WI38 (cell line): ENCODE measurements around the gene PROB1.

ENCODE experiments used
- H3K4me3 ChIP-seq: 2 replicates; pipeline ENCODE4 v1.5.1; 2011; ENCODE audit warnings: low read depth, mild to moderate bottlenecking, control low read depth, low read length
- TF ChIP-seq, protein P1 (sequence below): IDR thresholded peaks from 2 replicates; pipeline ENCODE4 v1.5.1; 2012; ENCODE audit warnings: low read depth, mild to moderate bottlenecking, control low read depth, low read length

The PROB1 gene

DNA sequence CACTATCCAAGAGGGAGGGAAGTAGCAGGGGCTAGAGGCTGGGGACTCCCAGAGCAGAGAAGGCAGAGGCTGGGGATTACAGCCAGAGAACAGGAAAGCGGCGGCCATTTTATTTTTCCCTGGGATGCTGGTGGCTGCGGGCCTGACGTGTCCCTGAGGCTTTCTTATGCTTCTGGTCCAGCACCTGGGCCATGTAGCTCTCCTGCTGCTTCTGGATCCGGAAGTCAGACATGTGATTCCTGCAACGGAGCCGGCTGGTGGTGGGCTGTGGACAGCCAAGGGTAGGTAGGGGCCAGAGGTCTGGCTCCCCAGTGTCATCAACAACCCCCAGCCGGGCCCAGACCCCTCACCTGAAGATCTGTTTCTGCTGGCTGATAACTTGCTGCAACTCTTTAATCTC lies 1.8 kb upstream of the PROB1 start:
- H3K4me3 ChIP-seq = no peak overlapping the region
- TF ChIP-seq, protein P1, sequence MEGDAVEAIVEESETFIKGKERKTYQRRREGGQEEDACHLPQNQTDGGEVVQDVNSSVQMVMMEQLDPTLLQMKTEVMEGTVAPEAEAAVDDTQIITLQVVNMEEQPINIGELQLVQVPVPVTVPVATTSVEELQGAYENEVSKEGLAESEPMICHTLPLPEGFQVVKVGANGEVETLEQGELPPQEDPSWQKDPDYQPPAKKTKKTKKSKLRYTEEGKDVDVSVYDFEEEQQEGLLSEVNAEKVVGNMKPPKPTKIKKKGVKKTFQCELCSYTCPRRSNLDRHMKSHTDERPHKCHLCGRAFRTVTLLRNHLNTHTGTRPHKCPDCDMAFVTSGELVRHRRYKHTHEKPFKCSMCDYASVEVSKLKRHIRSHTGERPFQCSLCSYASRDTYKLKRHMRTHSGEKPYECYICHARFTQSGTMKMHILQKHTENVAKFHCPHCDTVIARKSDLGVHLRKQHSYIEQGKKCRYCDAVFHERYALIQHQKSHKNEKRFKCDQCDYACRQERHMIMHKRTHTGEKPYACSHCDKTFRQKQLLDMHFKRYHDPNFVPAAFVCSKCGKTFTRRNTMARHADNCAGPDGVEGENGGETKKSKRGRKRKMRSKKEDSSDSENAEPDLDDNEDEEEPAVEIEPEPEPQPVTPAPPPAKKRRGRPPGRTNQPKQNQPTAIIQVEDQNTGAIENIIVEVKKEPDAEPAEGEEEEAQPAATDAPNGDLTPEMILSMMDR = no peak

DNA sequence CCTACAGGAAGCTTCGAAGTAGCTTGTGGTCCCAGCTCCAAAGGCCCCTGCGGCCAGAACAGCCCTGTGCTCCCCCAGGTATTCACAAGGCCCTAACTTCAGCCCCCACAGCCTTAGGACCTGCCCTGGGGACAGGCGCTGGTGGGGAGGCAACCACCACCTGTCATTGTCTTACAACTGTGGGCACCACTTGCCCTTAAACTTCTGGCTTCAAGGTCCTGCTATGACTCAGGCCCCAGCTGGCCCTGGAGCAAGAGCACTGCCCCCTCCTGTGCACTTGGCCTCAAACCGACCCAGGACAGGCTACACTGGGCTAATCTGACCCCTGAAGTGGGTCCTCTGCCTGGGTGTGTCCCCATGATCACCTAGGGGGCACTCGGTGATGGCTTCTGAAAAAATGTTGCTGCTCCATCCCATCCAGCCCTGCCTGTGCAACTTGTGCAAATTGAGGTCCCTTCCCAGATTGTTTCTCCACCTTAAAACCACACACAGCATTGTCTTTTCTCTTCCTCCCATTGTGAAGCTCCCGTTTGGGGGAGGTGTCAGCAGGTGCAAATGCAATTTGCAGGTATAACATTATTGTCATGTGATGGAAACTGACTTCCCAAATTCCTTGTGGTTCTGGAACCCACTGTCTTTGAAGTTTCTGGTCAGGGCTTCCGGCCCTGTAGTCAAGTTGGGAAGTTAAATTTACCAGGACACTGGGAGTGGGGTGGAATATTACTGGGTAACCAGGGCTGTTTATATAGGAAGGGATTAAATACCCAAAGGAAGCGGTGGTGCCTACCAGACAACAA lies 1.1 kb upstream of the PROB1 start:
- TF ChIP-seq, protein P1 = 0 out of 2 replicates have a peak, but pooled peaks have one; percentile 3
- no peak overlapping the region for H3K4me3 ChIP-seq

DNA sequence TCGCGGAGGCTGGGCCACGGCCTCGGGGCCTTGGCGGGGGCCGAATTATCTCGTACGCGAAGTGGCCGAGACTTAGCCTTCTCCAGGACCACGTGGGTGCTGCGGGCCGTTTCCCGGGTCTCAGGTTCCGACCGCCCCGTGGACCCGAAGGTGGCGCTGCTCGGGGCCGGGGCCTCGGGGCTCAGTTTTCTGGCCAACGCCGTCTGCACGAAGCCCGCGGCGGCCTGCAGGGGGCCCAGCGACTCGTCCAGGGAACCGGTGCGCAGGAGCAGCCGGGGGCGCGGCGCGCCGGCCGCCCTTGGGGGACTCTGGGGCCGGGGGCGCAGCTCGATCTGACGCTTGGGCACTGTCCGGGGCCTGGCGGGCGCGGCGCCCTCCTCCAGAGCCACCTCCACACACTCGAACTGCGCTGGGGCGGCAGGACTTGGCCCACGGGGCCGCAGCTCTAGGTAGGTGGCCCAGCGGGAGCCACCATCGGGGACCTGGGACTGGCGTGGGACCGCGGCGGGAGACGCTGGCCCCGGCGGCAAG lies 716 bp downstream of the PROB1 start:
- TF ChIP-seq, protein P1 = 0 out of 2 replicates have a peak, but pooled peaks have one; percentile 6
- H3K4me3 ChIP-seq = no peak overlapping the region

DNA sequence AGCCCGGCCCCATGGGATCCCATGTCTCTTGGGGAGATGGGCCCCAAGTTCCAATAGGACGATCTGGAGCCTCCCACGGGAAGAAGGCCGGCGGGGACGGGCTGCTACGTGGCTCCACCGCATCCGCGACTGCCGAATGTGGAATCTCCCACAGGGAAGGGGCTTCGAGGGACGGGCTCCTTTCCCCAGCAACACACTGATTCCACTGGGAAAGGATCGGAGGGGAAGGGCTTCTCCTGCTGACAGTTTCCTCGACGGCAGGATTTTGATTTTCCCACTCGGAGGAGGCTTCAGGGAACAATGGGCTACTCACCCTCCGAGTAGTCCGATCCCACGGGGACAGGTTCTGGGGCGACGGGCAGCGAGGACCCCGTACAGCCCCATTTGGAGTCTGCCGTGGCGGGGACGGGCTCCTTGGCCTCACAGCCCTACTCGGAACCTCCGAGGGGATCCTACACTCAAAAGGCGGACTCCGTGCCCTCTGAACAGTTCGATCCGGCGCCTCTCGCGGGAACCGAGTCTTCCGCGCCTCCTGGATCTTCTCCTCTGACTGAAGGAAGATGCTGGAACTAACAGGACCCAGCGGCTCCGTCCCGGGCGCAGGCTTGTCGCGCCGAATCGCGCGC lies 1.3 kb downstream of the PROB1 start:
- no peak overlapping the region for H3K4me3 ChIP-seq
- TF ChIP-seq, protein P1 = no peak

DNA sequence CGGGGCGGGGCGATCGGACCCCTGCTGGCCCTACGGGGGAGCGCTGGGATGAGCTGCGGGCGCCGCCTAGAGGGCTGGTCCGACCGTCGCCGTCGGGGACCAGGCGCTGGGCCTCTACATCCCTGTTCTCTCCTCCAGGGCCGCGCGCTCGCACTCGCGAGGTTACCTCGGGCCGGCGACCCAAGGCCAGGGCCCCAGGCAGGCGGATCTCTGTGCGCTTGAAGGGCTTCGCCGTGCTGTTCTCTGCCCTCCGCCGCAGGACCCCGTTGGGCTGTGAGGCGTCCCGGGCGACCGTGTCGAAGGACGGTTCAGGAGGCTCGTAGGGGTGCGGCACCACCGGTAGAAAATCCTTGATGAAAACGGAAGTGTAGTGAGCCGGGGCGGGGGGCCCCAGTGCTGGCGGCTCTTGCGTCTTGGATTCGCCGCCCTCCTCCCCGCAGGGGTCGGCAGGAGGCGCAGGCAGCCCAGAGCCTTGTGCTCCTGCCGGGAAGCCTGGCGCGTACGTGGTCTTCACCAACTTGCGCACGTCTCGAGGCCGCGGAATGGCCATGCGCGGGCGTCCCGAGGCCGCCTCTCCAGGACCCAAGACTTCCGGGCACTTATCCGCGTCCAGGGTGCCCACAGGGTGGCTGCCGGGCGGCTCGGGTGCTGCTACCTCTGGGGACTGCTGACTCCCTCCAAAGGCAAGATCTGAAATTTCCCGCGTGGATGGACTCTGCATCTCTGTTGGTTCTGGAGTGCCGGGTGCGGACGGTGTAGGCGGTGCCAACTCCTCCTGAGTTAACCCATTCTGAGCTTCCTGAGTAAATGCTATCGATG lies 2.0 kb downstream of the PROB1 start:
- H3K4me3 ChIP-seq = no peak overlapping the region
- TF ChIP-seq, protein P1 = peak; percentile 50

DNA sequence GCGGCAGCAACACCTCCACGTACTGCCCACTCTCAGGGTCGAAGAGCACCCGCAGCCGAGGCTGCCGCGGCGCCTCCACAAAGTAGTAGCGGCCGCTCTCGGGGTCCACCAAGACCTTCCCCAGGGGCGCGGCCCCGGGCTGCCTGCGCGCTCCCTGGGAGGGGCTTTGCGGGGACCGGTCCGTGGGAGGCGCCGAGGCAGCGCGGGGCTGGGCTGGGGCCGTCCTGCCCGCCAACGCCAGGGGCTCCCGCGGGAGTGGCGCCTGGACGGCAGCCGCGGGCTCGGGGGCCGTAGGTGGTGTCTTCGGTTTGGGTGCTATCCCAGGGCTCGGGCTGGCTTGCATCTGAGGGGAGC lies 2.6 kb downstream of the PROB1 start:
- no peak overlapping the region for H3K4me3 ChIP-seq
- TF ChIP-seq, protein P1 = no peak
